ENCODE data around the gene CERS2. TPM values are rescaled to one million over a fixed set of nuclear protein-coding genes. Genes with fewer than 3 reads are reported as not detected.

CERS2 gene
- total and polyA plus RNA-seq, 10 of the 15 experiments (the other 5 are each of a cell fraction or from before 2014, with no cell fraction given), result 9.2 to 87.9 (median 50.8) TPM

DNA sequence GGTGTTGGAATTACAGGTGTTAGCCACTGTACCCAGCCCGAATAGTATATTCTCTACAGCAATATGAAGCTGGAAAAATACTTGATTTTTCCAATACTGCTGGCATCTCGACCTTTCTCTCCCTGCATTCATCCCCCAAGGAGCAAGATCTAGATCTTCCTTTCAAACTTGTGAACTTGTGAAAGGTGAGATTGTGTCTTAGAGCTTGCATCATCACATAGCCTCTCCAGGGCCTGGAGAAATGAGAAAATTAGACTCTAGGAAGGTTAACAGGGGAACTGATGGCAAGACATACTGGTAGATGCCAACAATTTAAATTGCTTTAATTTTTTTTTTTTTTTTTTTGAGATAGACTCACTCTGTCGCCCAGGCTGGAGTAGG lies 35.7 kb upstream of the CERS2 start (continued):
- TF ChIP-seq, protein P1, sequence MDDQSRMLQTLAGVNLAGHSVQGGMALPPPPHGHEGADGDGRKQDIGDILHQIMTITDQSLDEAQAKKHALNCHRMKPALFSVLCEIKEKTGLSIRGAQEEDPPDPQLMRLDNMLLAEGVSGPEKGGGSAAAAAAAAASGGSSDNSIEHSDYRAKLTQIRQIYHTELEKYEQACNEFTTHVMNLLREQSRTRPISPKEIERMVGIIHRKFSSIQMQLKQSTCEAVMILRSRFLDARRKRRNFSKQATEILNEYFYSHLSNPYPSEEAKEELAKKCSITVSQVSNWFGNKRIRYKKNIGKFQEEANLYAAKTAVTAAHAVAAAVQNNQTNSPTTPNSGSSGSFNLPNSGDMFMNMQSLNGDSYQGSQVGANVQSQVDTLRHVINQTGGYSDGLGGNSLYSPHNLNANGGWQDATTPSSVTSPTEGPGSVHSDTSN (IDR thresholded peaks at IDR 0.05; ENCODE audit: insufficient replicate concordance, low read depth, low read length), result no peak
- TF ChIP-seq, protein P2, sequence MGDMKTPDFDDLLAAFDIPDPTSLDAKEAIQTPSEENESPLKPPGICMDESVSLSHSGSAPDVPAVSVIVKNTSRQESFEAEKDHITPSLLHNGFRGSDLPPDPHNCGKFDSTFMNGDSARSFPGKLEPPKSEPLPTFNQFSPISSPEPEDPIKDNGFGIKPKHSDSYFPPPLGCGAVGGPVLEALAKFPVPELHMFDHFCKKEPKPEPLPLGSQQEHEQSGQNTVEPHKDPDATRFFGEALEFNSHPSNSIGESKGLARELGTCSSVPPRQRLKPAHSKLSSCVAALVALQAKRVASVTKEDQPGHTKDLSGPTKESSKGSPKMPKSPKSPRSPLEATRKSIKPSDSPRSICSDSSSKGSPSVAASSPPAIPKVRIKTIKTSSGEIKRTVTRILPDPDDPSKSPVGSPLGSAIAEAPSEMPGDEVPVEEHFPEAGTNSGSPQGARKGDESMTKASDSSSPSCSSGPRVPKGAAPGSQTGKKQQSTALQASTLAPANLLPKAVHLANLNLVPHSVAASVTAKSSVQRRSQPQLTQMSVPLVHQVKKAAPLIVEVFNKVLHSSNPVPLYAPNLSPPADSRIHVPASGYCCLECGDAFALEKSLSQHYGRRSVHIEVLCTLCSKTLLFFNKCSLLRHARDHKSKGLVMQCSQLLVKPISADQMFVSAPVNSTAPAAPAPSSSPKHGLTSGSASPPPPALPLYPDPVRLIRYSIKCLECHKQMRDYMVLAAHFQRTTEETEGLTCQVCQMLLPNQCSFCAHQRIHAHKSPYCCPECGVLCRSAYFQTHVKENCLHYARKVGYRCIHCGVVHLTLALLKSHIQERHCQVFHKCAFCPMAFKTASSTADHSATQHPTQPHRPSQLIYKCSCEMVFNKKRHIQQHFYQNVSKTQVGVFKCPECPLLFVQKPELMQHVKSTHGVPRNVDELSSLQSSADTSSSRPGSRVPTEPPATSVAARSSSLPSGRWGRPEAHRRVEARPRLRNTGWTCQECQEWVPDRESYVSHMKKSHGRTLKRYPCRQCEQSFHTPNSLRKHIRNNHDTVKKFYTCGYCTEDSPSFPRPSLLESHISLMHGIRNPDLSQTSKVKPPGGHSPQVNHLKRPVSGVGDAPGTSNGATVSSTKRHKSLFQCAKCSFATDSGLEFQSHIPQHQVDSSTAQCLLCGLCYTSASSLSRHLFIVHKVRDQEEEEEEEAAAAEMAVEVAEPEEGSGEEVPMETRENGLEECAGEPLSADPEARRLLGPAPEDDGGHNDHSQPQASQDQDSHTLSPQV (IDR thresholded peaks at IDR 0.05), result no peak
- no peak for TF ChIP-seq MEF2B (IDR thresholded peaks at IDR 0.05; ENCODE audit: partially characterized antibody, poor library complexity, severe bottlenecking)

DNA sequence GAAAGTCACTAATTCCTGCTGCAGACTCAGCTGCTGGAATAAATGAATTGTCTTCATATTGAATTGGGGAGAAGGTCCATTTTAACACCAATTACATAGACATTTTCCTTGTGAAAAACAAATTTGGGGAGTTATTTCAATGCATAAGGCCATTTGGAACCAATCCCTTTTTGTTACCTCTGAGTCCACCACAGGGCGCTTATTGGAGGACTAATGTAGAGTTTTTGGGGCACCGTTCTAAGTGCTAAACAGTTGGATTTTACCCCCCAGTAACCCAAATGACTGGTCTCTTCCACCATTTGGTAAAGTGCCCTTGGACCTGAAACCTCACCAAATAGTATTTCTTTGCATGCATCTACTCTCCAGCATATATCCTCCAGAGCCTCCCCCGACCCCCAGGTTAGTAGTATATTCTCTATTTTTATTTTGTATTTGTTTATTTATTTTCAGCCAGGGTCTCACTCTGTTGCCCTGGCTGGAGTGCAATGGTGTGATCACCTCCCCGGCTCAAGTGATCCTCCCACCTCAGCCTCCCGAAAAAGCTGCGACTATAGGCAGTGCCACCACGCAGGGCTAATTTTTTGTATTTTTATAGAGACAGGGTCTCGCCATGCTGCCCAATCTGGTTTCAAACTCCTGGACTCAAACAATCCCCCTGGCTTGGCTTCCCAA lies 35.2 kb upstream of the CERS2 start:
- Histone ChIP-seq H3K4me2 (ENCODE audit: control insufficient read depth, insufficient read depth) (peak overlapping the region; percentile 99; the same call in 1 of the 2 replicates), H3K79me2 (ENCODE audit: control insufficient read depth, insufficient read depth, low read length) (peaks cover 16% of the 10 kb centered on the region), H3K27me3 (replicated peaks in 1 of 2; ENCODE audit: control insufficient read depth in 2 of 2, insufficient read depth in 2 of 2, low read length in 1 of 2) (no peaks in the 10 kb centered on the region), H3K4me3 (peak overlapping the region; percentile 90; the same call in 1 of the 2 replicates), H3K27ac (ENCODE audit: control insufficient read depth, insufficient read depth) (no peak overlapping the region), H3K4me1 (ENCODE audit: control insufficient read depth, insufficient read depth, low read length) (peaks cover 7% of the 10 kb centered on the region), H3K9me3 (replicated peaks; ENCODE audit: control insufficient read depth, insufficient read depth, low read length) (no peaks in the 10 kb centered on the region), H2AFZ (ENCODE audit: control insufficient read depth, low read depth, low read length) (no peak overlapping the region), H4K20me1 (ENCODE audit: control insufficient read depth, insufficient read depth) (no peaks in the 10 kb centered on the region), H3K36me3 (ENCODE audit: control insufficient read depth in 2 of 2, insufficient read depth in 2 of 2, low read length in 1 of 2) (no peaks in the 10 kb centered on the region), H3K9ac (ENCODE audit: control insufficient read depth, insufficient read depth, low read length) (no peak overlapping the region)
- SMC1A ChIA-PET (ENCODE audit: uncharacterized antibody, unreplicated experiment), result interaction anchor here (0.6 to 1.0 kb wide), 2 partner anchors 48 to 90 kb away, joined by 3 read pairs; no protein-coding TSS in a partner anchor
- FAIRE-seq (no peak), DNase-seq (ENCODE audit: low read depth, low spot score) (no peak), ATAC-seq (no peak)
- intact Hi-C loops (cut with micrococcal nuclease; ENCODE audit: unreplicated experiment), result no loop called here
- CTCF ChIA-PET, result interaction anchor here (0.6 to 1.9 kb wide), 4 partner anchors 14 to 147 kb away, joined by 3 to 4 read pairs (median 4); partner anchors contain the start of gene TNFAIP8L2
- TF ChIP-seq, protein P3, sequence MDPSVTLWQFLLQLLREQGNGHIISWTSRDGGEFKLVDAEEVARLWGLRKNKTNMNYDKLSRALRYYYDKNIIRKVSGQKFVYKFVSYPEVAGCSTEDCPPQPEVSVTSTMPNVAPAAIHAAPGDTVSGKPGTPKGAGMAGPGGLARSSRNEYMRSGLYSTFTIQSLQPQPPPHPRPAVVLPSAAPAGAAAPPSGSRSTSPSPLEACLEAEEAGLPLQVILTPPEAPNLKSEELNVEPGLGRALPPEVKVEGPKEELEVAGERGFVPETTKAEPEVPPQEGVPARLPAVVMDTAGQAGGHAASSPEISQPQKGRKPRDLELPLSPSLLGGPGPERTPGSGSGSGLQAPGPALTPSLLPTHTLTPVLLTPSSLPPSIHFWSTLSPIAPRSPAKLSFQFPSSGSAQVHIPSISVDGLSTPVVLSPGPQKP (IDR thresholded peaks at IDR 0.05; ENCODE audit: low read depth, low read length), result no peak
- TF ChIP-seq ZNF384 (IDR thresholded peaks at IDR 0.05; ENCODE audit: borderline replicate concordance, low read depth, low read length) (no peak), MEF2A (IDR thresholded peaks at IDR 0.05; ENCODE audit: insufficient read depth, low read depth, low read length) (no peak), ZSCAN29 (IDR thresholded peaks at IDR 0.05) (no peak), ZNF622 (IDR thresholded peaks at IDR 0.05) (no peak)
- TF ChIP-seq, protein P4, sequence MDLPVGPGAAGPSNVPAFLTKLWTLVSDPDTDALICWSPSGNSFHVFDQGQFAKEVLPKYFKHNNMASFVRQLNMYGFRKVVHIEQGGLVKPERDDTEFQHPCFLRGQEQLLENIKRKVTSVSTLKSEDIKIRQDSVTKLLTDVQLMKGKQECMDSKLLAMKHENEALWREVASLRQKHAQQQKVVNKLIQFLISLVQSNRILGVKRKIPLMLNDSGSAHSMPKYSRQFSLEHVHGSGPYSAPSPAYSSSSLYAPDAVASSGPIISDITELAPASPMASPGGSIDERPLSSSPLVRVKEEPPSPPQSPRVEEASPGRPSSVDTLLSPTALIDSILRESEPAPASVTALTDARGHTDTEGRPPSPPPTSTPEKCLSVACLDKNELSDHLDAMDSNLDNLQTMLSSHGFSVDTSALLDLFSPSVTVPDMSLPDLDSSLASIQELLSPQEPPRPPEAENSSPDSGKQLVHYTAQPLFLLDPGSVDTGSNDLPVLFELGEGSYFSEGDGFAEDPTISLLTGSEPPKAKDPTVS (IDR thresholded peaks at IDR 0.05; ENCODE audit: low read depth, low read length), result no peak
- 90% methylated on average over 8 of the region's 8 CpGs for WGBS (ENCODE audit: insufficient coverage, insufficient replicate concordance, low lambda C conversion rate, missing lambda C conversion rate)
- in situ Hi-C loops (cut with MboI), result no loop called here
- BruUV-seq (replicated peaks), result no TSS peak
- POLR2A ChIA-PET, result interaction anchor here (0.5 to 1.7 kb wide), 4 partner anchors 15 to 166 kb away, joined by 3 to 6 read pairs (median 4); partner anchors contain the start of gene TMOD4
- RAD21 ChIA-PET (ENCODE audit: unreplicated experiment), result interaction anchor here (0.9 kb wide), 1 partner anchor 90 kb away, joined by 3 read pairs; no protein-coding TSS in a partner anchor

Data from GM12878 (cell line).